ENCODE data around the gene TEPSIN. TPM values are rescaled to one million over a fixed set of nuclear protein-coding genes. Genes with fewer than 3 reads are reported as not detected.

TEPSIN gene
- total RNA-seq, 4 donors from 2014 or later: 19.5 to 31.6 (median 23.5) TPM

GRCh38 chr17:81239714-81240555 lies 1.1 kb upstream of the TEPSIN start:
- Histone ChIP-seq H3K27ac (replicated peaks in 1 of 4) (peak overlapping the region; percentile 79 to 94 (median 84)), H3K4me1 (peaks cover 18 to 64% (median 53%) of the 10 kb centered on the region in 4 donors)
- WGBS: 24% methylated on average over 22 of the region's 37 CpGs

DNA sequence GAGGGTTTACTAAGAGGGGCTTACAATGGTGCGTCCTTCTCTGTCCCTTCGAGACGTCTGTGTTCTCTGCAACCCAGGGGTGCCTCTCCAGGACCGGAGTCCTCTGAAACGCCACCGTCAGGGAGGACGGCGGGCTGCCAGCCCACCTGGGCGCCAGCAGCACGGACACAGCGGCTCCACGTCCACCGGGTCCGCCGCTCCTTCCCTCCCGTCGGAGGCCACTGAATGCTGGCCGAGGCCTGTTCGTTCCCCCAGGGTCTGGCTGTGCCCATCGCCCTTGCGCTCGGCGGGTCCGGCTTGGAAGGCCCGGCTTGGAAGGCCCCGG lies 403 bp downstream of the TEPSIN start:
- intact Hi-C loops (cut with DNase I): no loop called here
- Histone ChIP-seq H3K4me3 (peak overlapping the region; percentile 75 to 99 (median 91)), H3K4me1 (peaks cover 18 to 64% (median 53%) of the 10 kb centered on the region in 4 donors), H3K36me3 (peaks cover 0 to 48% (median 30%) of the 10 kb centered on the region in 4 donors), H3K27ac (replicated peaks in 1 of 4) (peak overlapping the region; percentile 40 to 94 (median 71)), H3K9me3 (no peaks in the 10 kb centered on the region), H3K27me3 (no peaks in the 10 kb centered on the region)
- TF ChIP-seq EP300 (IDR thresholded peaks at IDR 0.05) (no peak), CTCF (IDR thresholded peaks at IDR 0.05) (no peak), POLR2AphosphoS5 (IDR thresholded peaks at IDR 0.05) (no peak), POLR2A (IDR thresholded peaks at IDR 0.05; ENCODE audit: low read depth) (no peak)
- DNase-seq (ENCODE audit: extremely low spot score): no peak
- WGBS: 7% methylated on average over 8 of the region's 26 CpGs

More at GRCh38 chr17:81239714-81240555, 1.1 kb upstream of the TEPSIN start:
- Histone ChIP-seq H3K4me3 (peak overlapping the region; percentile 75 to 99 (median 91)), H3K9me3 (no peaks in the 10 kb centered on the region), H3K27me3 (no peaks in the 10 kb centered on the region), H3K36me3 (peaks cover 0 to 36% (median 21%) of the 10 kb centered on the region in 4 donors)
- DNase-seq (ENCODE audit: extremely low spot score): no peak
- TF ChIP-seq EP300 (IDR thresholded peaks at IDR 0.05) (no peak), CTCF (IDR thresholded peaks at IDR 0.05) (no peak), POLR2A (IDR thresholded peaks at IDR 0.05; ENCODE audit: low read depth) (no peak), POLR2AphosphoS5 (IDR thresholded peaks at IDR 0.05) (no peak)
- intact Hi-C loops (cut with DNase I): no loop called here

DNA sequence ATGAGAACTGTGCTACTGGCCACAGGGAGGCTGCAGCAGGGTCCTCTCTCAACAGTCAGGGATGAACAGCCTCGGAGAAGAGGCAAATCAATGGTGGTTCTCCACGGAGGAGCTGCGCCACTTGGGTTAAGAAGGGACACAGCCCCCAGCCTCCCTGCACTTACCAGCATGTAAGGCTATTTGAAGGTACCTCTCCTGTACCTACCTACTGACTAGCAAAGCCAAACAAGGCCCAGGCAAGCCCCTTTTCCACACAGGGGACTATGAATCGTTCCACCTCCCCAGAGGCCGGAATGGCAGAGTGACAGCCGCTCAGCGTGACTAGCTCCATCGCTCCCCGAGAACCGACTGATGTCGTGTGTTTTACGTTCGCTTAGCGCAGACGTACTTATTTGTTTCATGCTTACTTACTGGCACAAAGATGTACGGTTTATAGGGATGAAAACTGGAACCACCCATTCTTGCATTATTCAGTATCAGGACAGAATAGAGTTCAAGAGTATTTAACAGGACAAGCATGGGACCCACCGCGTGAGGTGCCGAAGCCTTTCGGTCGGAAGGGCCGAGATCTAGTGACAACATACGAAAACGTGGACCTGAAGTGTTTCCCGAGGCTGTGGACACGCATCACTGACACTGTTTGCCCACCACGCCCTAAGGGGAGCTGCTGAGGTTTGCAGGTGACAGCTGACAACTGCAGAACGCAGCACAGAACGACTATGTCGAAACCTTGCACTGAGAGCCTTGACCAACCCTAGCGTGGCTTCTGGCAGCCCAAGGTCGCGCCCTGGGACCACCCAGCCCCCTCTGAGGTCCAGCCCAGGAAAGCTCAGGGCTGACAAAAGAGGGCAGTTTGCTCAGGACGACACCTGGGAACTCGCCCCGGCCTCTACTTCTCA lies 1.0 kb downstream of the TEPSIN start:
- WGBS: 68% methylated on average over 27 of the region's 36 CpGs
- H3K9me3 ChIP-seq: no peaks in the 10 kb centered on the region
- peaks cover 18 to 64% (median 53%) of the 10 kb centered on the region in 4 donors for H3K4me1 ChIP-seq
- H3K4me3 ChIP-seq: peak overlapping the region; percentile 75 to 99 (median 91)
- H3K36me3 ChIP-seq: peaks cover 4 to 51% (median 36%) of the 10 kb centered on the region in 4 donors
- H3K27ac ChIP-seq (replicated peaks in 1 of 4): peak overlapping the region in 1 of 4 donors; percentile 79
- no peak for DNase-seq (ENCODE audit: extremely low spot score)
- TF ChIP-seq CTCF (IDR thresholded peaks at IDR 0.05) (no peak), EP300 (IDR thresholded peaks at IDR 0.05) (no peak), POLR2A (IDR thresholded peaks at IDR 0.05; ENCODE audit: low read depth) (no peak), POLR2AphosphoS5 (IDR thresholded peaks at IDR 0.05) (no peak)
- intact Hi-C loops (cut with DNase I): no loop called here
- H3K27me3 ChIP-seq: no peaks in the 10 kb centered on the region

DNA sequence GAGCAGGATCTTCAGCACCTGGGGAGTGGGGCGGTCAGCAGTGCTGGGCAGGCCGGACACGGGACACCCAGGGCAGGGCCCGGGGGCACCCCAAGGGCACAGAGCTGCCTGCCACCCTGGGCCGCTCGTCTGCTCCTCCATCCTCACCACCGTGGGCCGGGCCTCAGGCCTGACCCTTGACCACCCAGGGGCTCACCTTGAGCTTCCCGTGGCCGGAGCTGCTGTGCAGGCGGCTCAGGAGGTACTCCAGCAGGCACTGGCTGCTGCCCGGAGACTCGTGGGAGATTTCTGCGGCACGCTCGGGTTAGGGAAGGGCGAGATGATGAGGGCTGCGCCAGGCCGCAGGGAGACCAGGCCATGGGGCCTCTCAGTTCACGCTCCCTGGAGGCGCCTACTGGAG lies 2.1 kb downstream of the TEPSIN start:
- H3K36me3 ChIP-seq: peaks cover 13 to 56% (median 44%) of the 10 kb centered on the region in 4 donors
- intact Hi-C loops (cut with DNase I): no loop called here

More for the DNA sequence above, 2.1 kb downstream of the TEPSIN start:
- H3K4me3 ChIP-seq: no peak overlapping the region
- H3K27ac ChIP-seq (replicated peaks in 1 of 4): no peak overlapping the region
- no peaks in the 10 kb centered on the region for H3K27me3 ChIP-seq
- H3K4me1 ChIP-seq: peaks cover 18 to 60% (median 48%) of the 10 kb centered on the region in 4 donors
- TF ChIP-seq EP300 (IDR thresholded peaks at IDR 0.05) (no peak), POLR2AphosphoS5 (IDR thresholded peaks at IDR 0.05) (no peak), POLR2A (IDR thresholded peaks at IDR 0.05; ENCODE audit: low read depth) (no peak), CTCF (IDR thresholded peaks at IDR 0.05) (no peak)
- 86% methylated on average over 11 of the region's 21 CpGs for WGBS
- no peaks in the 10 kb centered on the region for H3K9me3 ChIP-seq
- no peak for DNase-seq (ENCODE audit: extremely low spot score)

Measured in esophagus muscularis mucosa (tissue), 4 donors.